GM19240 (cell line): ENCODE measurements around the gene PAIP2B.

Source experiments
- DNase-seq: peaks from one replicate; pipeline ENCODE4 v3.0.0; 2011; ENCODE audit warnings: low spot score; ENCODE audit not compliant: insufficient read length

The PAIP2B gene

GRCh38 chr2:71154279-71154678 lies 72.6 kb downstream of the PAIP2B start:
- DNase-seq: no peak

- no peak for DNase-seq
These were observed 73.2 kb downstream of the PAIP2B start for GRCh38 chr2:71153585-71154224.

GRCh38 chr2:71151620-71152019 lies 75.3 kb downstream of the PAIP2B start:
- DNase-seq: no peak

- DNase-seq: no peak
These were observed 76.7 kb downstream of the PAIP2B start for GRCh38 chr2:71150082-71150816.

GRCh38 chr2:71148506-71149063 lies 78.3 kb downstream of the PAIP2B start:
- no peak for DNase-seq

DNA sequence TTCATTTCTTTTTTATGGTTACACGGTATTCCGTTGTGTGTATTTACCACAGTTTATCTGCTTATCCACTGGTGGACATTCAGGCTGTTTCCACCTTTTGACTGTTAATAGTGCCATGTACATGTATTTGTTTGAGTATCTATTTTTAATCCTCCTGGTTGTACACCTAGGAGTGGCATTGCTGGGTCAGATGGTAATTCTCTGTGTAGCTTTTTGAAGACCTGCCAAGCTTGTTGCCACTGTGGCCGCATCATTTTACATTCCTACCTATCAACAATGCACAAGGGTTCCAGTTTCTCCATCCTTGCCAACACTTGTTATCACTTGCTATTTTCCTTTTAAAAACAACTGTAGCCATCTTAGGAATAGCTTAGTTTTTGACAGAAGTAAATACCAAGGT lies 83.1 kb downstream of the PAIP2B start:
- DNase-seq: no peak

DNA sequence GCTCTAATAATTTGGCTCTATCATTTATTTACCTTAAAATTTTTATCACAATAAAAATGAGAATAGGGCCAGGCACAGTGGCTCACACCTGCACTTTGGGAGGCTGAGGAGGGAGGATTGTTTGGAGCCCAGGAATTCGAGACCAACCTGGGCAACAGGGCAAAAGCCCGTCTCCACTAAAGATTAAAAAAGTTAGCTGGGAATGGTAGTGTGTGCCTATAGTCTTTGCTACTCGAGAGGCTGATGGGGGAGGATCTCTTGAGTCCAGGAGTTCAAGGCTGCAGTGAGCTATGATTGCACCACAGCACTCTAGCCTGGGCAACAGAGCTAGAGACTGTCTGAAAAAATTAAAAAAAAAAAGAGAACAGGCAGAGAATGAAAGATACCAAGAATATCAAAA lies 90.7 kb downstream of the PAIP2B start:
- no peak for DNase-seq

DNA sequence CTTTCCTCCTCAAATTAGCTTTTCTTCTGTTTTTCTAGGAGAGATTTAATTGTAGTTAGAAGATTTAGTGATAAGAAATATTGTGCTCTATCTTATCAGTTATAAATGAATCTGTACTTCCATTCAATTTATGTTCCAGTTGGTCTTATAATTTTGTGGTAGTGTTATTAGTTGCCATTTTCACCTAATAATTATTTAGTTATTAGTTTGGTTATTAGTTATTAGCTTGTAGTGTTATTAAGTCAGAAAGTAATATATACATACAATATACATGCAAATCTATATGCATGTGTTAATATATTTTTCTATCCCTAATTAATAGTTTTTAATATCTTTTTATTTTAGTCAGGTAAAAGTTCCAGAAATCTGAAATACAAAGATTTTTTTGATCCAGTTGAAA lies 93.3 kb downstream of the PAIP2B start:
- DNase-seq: no peak
